Measurements from ENCODE around the gene PPIL1. TPM values are rescaled to one million over a fixed set of nuclear protein-coding genes. Genes with fewer than 3 reads are reported as not detected.

PPIL1 gene
- total and polyA plus RNA-seq, 2 of the 8 experiments (the other 6 are each of a cell fraction or from before 2014, with no cell fraction given): 83.7 to 86.5 TPM

GRCh38 chr6:36822506-36823269, 51.9 kb downstream of the PPIL1 start:
- no peak overlapping the region for H2BK5ac ChIP-seq (ENCODE audit: low read depth, low read length)
- H4K91ac ChIP-seq (replicated peaks; ENCODE audit: insufficient read length, low read length): peak overlapping the region; percentile 1
- no peak overlapping the region for H2BK20ac ChIP-seq (ENCODE audit: low read length)
- ChIA-PET POLR2A (ENCODE audit: partially characterized antibody) (no interaction called here), CTCF (ENCODE audit: partially characterized antibody) (interaction anchor here (0.9 to 2.3 kb wide), 9 partner anchors 8 to 54 kb away, joined by 3 to 8 read pairs (median 3); no protein-coding TSS in a partner anchor)
- no peak overlapping the region for H3K4ac ChIP-seq (replicated peaks; ENCODE audit: insufficient read length, low read depth, low read length)
- 85% methylated on average over 19 of the region's 19 CpGs; no CpG with 5 or more reads in 1 of the 2 experiments for WGBS, 2 experiments (ENCODE audit: extremely low coverage in 1 of 2, insufficient coverage in 1 of 2, insufficient read length in 1 of 2, insufficient replicate concordance in 2 of 2, low coverage in 1 of 2, low lambda C conversion rate in 2 of 2, missing lambda C conversion rate in 1 of 2)
- no peak overlapping the region for H2BK120ac ChIP-seq (replicated peaks; ENCODE audit: low read depth, low read length)
- H2BK12ac ChIP-seq (ENCODE audit: low read depth, low read length): no peak overlapping the region
- H3K9me3 ChIP-seq (ENCODE audit: insufficient read depth in 2 of 2, low read depth in 1 of 2, low read length in 1 of 2): no peaks in the 10 kb centered on the region
- H3K4me1 ChIP-seq (replicated peaks in 1 of 4; ENCODE audit: control insufficient read depth in 3 of 4, insufficient read depth in 4 of 4, low read length in 3 of 4): peaks cover 0 to 9% (median 2%) of the 10 kb centered on the region in 4 experiments; a peak in 5 of 7 replicates
- H3K14ac ChIP-seq (ENCODE audit: insufficient read length): no peak overlapping the region
- H3K79me2 ChIP-seq (ENCODE audit: control insufficient read depth in 1 of 2, insufficient read depth in 2 of 2, low read length in 2 of 2): no peaks in the 10 kb centered on the region
- no peak overlapping the region for H2AFZ ChIP-seq (ENCODE audit: low read length)
- FAIRE-seq (no peak), DNase-seq (ENCODE audit: low read depth in 1 of 2, low spot score in 2 of 2) (no peak)
- no peak overlapping the region for H3K4me2 ChIP-seq (ENCODE audit: insufficient read depth in 1 of 2, low read depth in 2 of 2, low read length in 2 of 2)
- H3K36me3 ChIP-seq (ENCODE audit: control insufficient read depth in 2 of 4, insufficient read depth in 4 of 4, low read length in 3 of 4): no peaks in the 10 kb centered on the region
- H2AK5ac ChIP-seq (ENCODE audit: low read depth, low read length): no peak overlapping the region
- no peak overlapping the region for H3K4me3 ChIP-seq (ENCODE audit: extremely low read depth in 1 of 4, insufficient read depth in 2 of 4, low read depth in 3 of 4, low read length in 4 of 4)
- no peak overlapping the region; the same call in 1 of the 2 replicates for H2BK15ac ChIP-seq (ENCODE audit: low read length)
- H3K23me2 ChIP-seq (ENCODE audit: low read depth, low read length): no peaks in the 10 kb centered on the region
- no peak overlapping the region; the same call in 1 of the 2 replicates for H4K8ac ChIP-seq (ENCODE audit: extremely low read depth, insufficient read depth, low read length)
- H3K27me3 ChIP-seq (replicated peaks in 1 of 4; ENCODE audit: control insufficient read depth in 3 of 4, extremely low read depth in 1 of 4, insufficient read depth in 3 of 4, low read length in 3 of 4): no peaks in the 10 kb centered on the region; a peak in 2 of 7 replicates
- no peak overlapping the region for H3K18ac ChIP-seq (ENCODE audit: extremely low read depth, low read length)
- H4K5ac ChIP-seq (ENCODE audit: insufficient read length, low read depth, low read length): no peak overlapping the region
- no peak overlapping the region for H3K9ac ChIP-seq (replicated peaks in 1 of 4; ENCODE audit: extremely low read depth in 1 of 4, low read depth in 3 of 4, low read length in 3 of 4)
- H4K20me1 ChIP-seq (replicated peaks in 1 of 2; ENCODE audit: control insufficient read depth in 1 of 2, insufficient read depth in 2 of 2, low read length in 2 of 2): no peaks in the 10 kb centered on the region
- no peak overlapping the region for H3K23ac ChIP-seq (ENCODE audit: insufficient read length)
- H3K56ac ChIP-seq (replicated peaks; ENCODE audit: insufficient read length, low read depth, low read length): no peak overlapping the region
- H3K79me1 ChIP-seq (ENCODE audit: low read depth, low read length): no peaks in the 10 kb centered on the region
- H3K27ac ChIP-seq (ENCODE audit: low read depth, low read length): no peak overlapping the region
- no peak for TF ChIP-seq EZH2 (IDR thresholded peaks at IDR 0.05; ENCODE audit: low read depth, low read length, severe bottlenecking)
- no peak for TF ChIP-seq NANOG (IDR thresholded peaks at IDR 0.05; ENCODE audit: insufficient read depth, low read depth, low read length, poor library complexity, severe bottlenecking)
- TF ChIP-seq POLR2A (IDR thresholded peaks at IDR 0.05; ENCODE audit: control extremely low read depth in 1 of 2, low read depth in 2 of 2, low read length in 2 of 2): no peak
- no peak for TF ChIP-seq MAX (IDR thresholded peaks at IDR 0.05)
- no peak for TF ChIP-seq KDM4A (IDR thresholded peaks at IDR 0.05; ENCODE audit: low read depth, low read length, severe bottlenecking)
- no peak for TF ChIP-seq POLR2AphosphoS5 (IDR thresholded peaks at IDR 0.05; ENCODE audit: low read depth, low read length)
